PC-3 (cell line): Measurements from ENCODE around the gene IL17RD. TPM values are rescaled to one million over a fixed set of nuclear protein-coding genes. Genes with fewer than 3 reads are reported as not detected.

Experiments used
- ATAC-seq: fragments of 200-7000 bp; cut with Tn5 transposase; 2 replicates; pipeline ENCODE4 v1.9.1; 2020; ENCODE audit warnings: mild to moderate bottlenecking, moderate library complexity
- BruUV-seq: library from RNA; stranded (reverse); fragments of 400-500 nt; replicated peaks from 2 replicates; lab custom pipeline; 2021; lab: Mats Ljungman, UMichigan
- CTCF ChIA-PET: fragments of 300-600 bp; sonication (Branson Sonifier 250); formaldehyde crosslinking; loops from one replicate; lab custom pipeline; 2022; ENCODE audit warnings: antibody characterized with exemption; lab: Charles Lee
- POLR2A ChIA-PET: fragments of 300-600 bp; sonication (Branson Sonifier 250); formaldehyde crosslinking; loops from one replicate; lab custom pipeline; 2022; ENCODE audit warnings: antibody characterized with exemption; ENCODE audit not compliant: unreplicated experiment; lab: Charles Lee
- DNase-seq: peaks from one replicate; pipeline ENCODE4 v3.0.0-alpha.2; 2015
- H2AFZ ChIP-seq: fragments of 300-600 bp; sonication (generic); 2 replicates; pipeline ENCODE4 v1.6.0; 2016; ENCODE audit warnings: antibody characterized with exemption, low read length
- H3F3A ChIP-seq: fragments of 300-600 bp; sonication (generic); one replicate; pipeline ENCODE4 v1.6.0; 2017; ENCODE audit warnings: antibody characterized with exemption, low read length, control low read depth, mild to moderate bottlenecking; ENCODE audit not compliant: unreplicated experiment
- H3K27ac ChIP-seq: fragments of 300-600 bp; sonication (generic); 2 replicates; pipeline ENCODE4 v1.5.1; 2016; ENCODE audit warnings: mild to moderate bottlenecking, low read length
- H3K27me3 ChIP-seq: fragments of 300-600 bp; sonication (generic); 2 replicates; pipeline ENCODE4 v1.6.1; 2016; ENCODE audit warnings: low read length, mixed read lengths
- H3K36me3 ChIP-seq: fragments of 300-600 bp; sonication (generic); 2 replicates; pipeline ENCODE4 v1.6.1; 2016; ENCODE audit warnings: low read depth, mixed run types, low read length, mixed read lengths
- H3K4me1 ChIP-seq: fragments of 300-600 bp; sonication (generic); 2 replicates; pipeline ENCODE4 v1.5.1; 2016; ENCODE audit warnings: low read length; ENCODE audit not compliant: insufficient read depth
- H3K4me2 ChIP-seq: fragments of 300-600 bp; sonication (generic); 2 replicates; pipeline ENCODE4 v1.6.0; 2016; ENCODE audit warnings: low read length
- H3K4me3 ChIP-seq: fragments of 300-600 bp; sonication (generic); 2 replicates; pipeline ENCODE4 v1.5.1; 2016; ENCODE audit warnings: mild to moderate bottlenecking, low read length, mixed read lengths
- H3K79me2 ChIP-seq: fragments of 300-600 bp; sonication (generic); 2 replicates; pipeline ENCODE4 v1.6.1; 2017; ENCODE audit warnings: low read length, mixed read lengths
- H3K9ac ChIP-seq: fragments of 300-600 bp; sonication (generic); 2 replicates; pipeline ENCODE4 v1.6.0; 2016; ENCODE audit warnings: mild to moderate bottlenecking, low read length
- H3K9me2 ChIP-seq: fragments of 300-600 bp; sonication (generic); replicated peaks from 2 replicates; pipeline ENCODE4 v1.6.1; 2016; ENCODE audit warnings: mixed run types, low read length, mixed read lengths
- H3K9me3 ChIP-seq: fragments of 300-600 bp; sonication (generic); 2 replicates; pipeline ENCODE4 v1.6.1; 2016; ENCODE audit warnings: low read length, mixed read lengths
- H4K20me1 ChIP-seq: fragments of 300-600 bp; sonication (generic); 2 replicates; pipeline ENCODE4 v1.6.1; 2016; ENCODE audit warnings: low read length, mixed read lengths
- CTCF ChIP-seq: fragments of 300-600 bp; sonication (generic); conservative IDR thresholded peaks from 2 replicates; pipeline ENCODE4 v1.5.1; 2017; ENCODE audit warnings: antibody characterized with exemption, low read depth, mild to moderate bottlenecking, low read length
- EZH2 ChIP-seq: fragments of 300-600 bp; sonication (generic); IDR thresholded peaks from one replicate; pipeline ENCODE4 v1.6.1; 2017; ENCODE audit warnings: antibody characterized with exemption, mild to moderate bottlenecking, low read length; ENCODE audit not compliant: unreplicated experiment
- EZH2phosphoT487 ChIP-seq: fragments of 300-600 bp; sonication (generic); IDR thresholded peaks from 2 replicates; pipeline ENCODE4 v1.6.1; 2018; ENCODE audit warnings: mild to moderate bottlenecking, antibody characterized with exemption, low read length, borderline replicate concordance
- intact Hi-C: fragments of 100-400 bp; cut with micrococcal nuclease; formaldehyde crosslinking; loops from 2 replicates; pipeline ENCODE4 v1.9.0; 2023
- total RNA-seq: library from RNA; depleted of rRNA; stranded (reverse); fragments of >200 nt; gene quantifications from 2 replicates; pipeline ENCODE4 v1.2.3, GENCODE V29; 2014

Gene IL17RD
- total RNA-seq, 1 experiment from 2014 or later, result 3.7 TPM

GRCh38 chr3:57082481-57082880 lies 82.7 kb downstream of the IL17RD start:
- TF ChIP-seq EZH2phosphoT487, result no peak
- TF ChIP-seq CTCF, result no peak
- TF ChIP-seq EZH2, result no peak
- CTCF ChIA-PET, result interaction anchor here (0.6 kb wide), 1 partner anchor 91 kb away, joined by 11 read pairs; no protein-coding TSS in a partner anchor
- POLR2A ChIA-PET, result no interaction called here
- H3K4me2 ChIP-seq, result no peak overlapping the region
- H3K9ac ChIP-seq, result no peak overlapping the region
- no peak for ATAC-seq
- peaks cover 8% of the 10 kb centered on the region for H3K79me2 ChIP-seq
- no peak overlapping the region for H2AFZ ChIP-seq
- no peak overlapping the region for H3K4me3 ChIP-seq
- H3K27ac ChIP-seq, result no peak overlapping the region
- H3K27me3 ChIP-seq, result no peaks in the 10 kb centered on the region
- no peak for DNase-seq
- no TSS peak for BruUV-seq
- H3K4me1 ChIP-seq, result peaks cover 6% of the 10 kb centered on the region
- no peaks in the 10 kb centered on the region for H3F3A ChIP-seq
- H3K36me3 ChIP-seq, result no peaks in the 10 kb centered on the region
- no peaks in the 10 kb centered on the region for H3K9me3 ChIP-seq
- H3K9me2 ChIP-seq, result no peaks in the 10 kb centered on the region
- intact Hi-C loops, result no loop called here
- no peaks in the 10 kb centered on the region for H4K20me1 ChIP-seq

DNA sequence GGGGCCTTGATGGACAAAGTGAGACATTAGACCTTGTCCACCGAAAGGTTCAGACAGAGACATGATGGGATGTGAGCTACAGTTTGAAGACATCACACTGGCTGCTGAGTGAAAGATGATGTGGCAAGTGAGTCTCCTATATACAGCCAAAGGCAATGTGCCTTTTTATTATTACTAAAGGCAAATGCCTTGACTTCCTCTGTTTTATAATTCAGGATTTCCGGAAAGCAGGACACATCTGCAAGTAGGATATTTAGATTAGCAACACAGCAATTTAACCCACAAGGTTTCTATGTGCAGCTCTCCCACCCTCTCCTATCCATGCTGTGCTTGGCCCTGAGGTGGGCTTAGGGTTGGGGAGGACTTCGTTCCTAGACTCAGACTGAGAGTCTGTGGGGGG lies 84.0 kb downstream of the IL17RD start:
- H3F3A ChIP-seq, result no peaks in the 10 kb centered on the region
- H4K20me1 ChIP-seq, result no peaks in the 10 kb centered on the region
- H3K4me3 ChIP-seq, result no peak overlapping the region
- DNase-seq, result no peak
- H3K9me2 ChIP-seq, result no peaks in the 10 kb centered on the region
- no peaks in the 10 kb centered on the region; the same call in none of the 2 replicates for H3K36me3 ChIP-seq
- CTCF ChIA-PET, result interaction anchor here (0.6 kb wide), 1 partner anchor 282 kb away, joined by 4 read pairs; no protein-coding TSS in a partner anchor
- intact Hi-C loops, result no loop called here
- peaks cover 6% of the 10 kb centered on the region for H3K4me1 ChIP-seq
- H3K9me3 ChIP-seq, result no peaks in the 10 kb centered on the region
- H3K9ac ChIP-seq, result no peak overlapping the region
- TF ChIP-seq EZH2phosphoT487 (no peak), EZH2 (no peak), CTCF (no peak)
- POLR2A ChIA-PET, result no interaction called here
- H3K27me3 ChIP-seq, result no peaks in the 10 kb centered on the region
- no peak overlapping the region for H2AFZ ChIP-seq
- peaks cover 10% of the 10 kb centered on the region for H3K79me2 ChIP-seq
- H3K4me2 ChIP-seq, result no peak overlapping the region
- ATAC-seq, result no peak
- BruUV-seq, result no TSS peak
- no peak overlapping the region for H3K27ac ChIP-seq

DNA sequence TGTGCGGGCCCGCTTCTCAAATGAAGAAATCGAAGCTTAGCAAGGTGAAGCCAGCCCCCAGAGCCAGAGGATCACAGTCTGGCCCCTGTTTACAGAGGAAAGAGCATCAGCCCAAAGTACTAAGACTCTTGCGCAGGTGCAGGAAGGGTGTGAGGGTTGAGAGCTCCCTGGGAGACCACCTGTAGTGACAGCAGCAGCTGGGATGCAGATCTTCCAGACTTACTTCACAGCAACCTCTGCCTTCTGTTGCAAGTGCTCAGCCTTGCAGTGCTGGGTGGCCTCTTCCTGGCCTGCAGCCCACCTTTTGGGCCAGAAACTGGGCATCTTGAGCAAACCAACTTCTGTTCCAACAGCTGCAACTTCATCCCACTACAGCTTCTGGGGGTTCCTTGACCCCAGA lies 85.0 kb downstream of the IL17RD start:
- DNase-seq (no peak), ATAC-seq (no peak)
- no peaks in the 10 kb centered on the region for H3K27me3 ChIP-seq
- H4K20me1 ChIP-seq, result no peaks in the 10 kb centered on the region
- ChIA-PET POLR2A (no interaction called here), CTCF (no interaction called here)
- intact Hi-C loops, result no loop called here
- peaks cover 6% of the 10 kb centered on the region for H3K4me1 ChIP-seq
- no peaks in the 10 kb centered on the region; the same call in none of the 2 replicates for H3K36me3 ChIP-seq
- H3F3A ChIP-seq, result no peaks in the 10 kb centered on the region
- H3K9me2 ChIP-seq, result no peaks in the 10 kb centered on the region
- no peak overlapping the region; the same call in 1 of the 2 replicates for H3K4me3 ChIP-seq
- peak overlapping the region; percentile 96; the same call in 1 of the 2 replicates for H3K4me2 ChIP-seq
- TF ChIP-seq EZH2phosphoT487 (no peak), CTCF (no peak), EZH2 (no peak)
- no peak overlapping the region for H2AFZ ChIP-seq
- BruUV-seq, result no TSS peak
- no peak overlapping the region for H3K27ac ChIP-seq
- H3K9ac ChIP-seq, result no peak overlapping the region
- H3K9me3 ChIP-seq, result no peaks in the 10 kb centered on the region
- H3K79me2 ChIP-seq, result peaks cover 10% of the 10 kb centered on the region
